Esophagus squamous epithelium (tissue), 5 donors: ENCODE measurements around the gene PDCD4. TPM values are rescaled to one million over a fixed set of nuclear protein-coding genes. Genes with fewer than 3 reads are reported as not detected.

Experiments
- DNase-seq: peaks from one replicate; lab custom pipeline; 2025; lab: John Stamatoyannopoulos, UW
- H3K27ac ChIP-seq, 4 donors: fragments of 200-600 bp; sonication (generic); one replicate each; pipeline ENCODE4 v1.5.1; 2016 to 2019; ENCODE audit warnings: mild to moderate bottlenecking in 1 of 4
- H3K27me3 ChIP-seq, 4 donors: fragments of 200-600 bp; sonication (generic); 1 replicate in 3 of 4; 2 replicates in 1 of 4; pipeline versions ENCODE4 v1.5.1 to v1.6.0; 2017 to 2021; ENCODE audit warnings: antibody characterized with exemption in 1 of 4
- H3K36me3 ChIP-seq, 3 donors: fragments of 200-600 bp; sonication (generic); one replicate each; pipeline ENCODE4 v1.5.1; 2016 to 2019
- H3K4me1 ChIP-seq, 3 donors: fragments of 200-600 bp; sonication (generic); one replicate each; pipeline ENCODE4 v1.5.1; 2017 to 2019
- H3K4me3 ChIP-seq, 4 donors: fragments of 200-600 bp; sonication (generic); 1 replicate in 3 of 4; 2 replicates in 1 of 4; pipeline ENCODE4 v1.5.1; 2016 to 2019; ENCODE audit warnings: mild to moderate bottlenecking in 2 of 4, moderate library complexity in 1 of 4
- H3K9me3 ChIP-seq, 3 donors: fragments of 200-600 bp; sonication (generic); one replicate each; pipeline ENCODE4 v1.5.1; 2016 to 2019
- CTCF ChIP-seq, 6 experiments: fragments of 450-650 bp in 4 of 6; fragments of 200-600 bp in 2 of 6; sonication (generic) in 2 of 6; IDR thresholded peaks; one replicate each; pipeline ENCODE4 v1.5.1; 2016 to 2019; ENCODE audit warnings: antibody characterized with exemption in 6 of 6, mild to moderate bottlenecking in 4 of 6, moderate library complexity in 4 of 6
- POLR2A ChIP-seq, 4 donors: fragments of 450-650 bp; IDR thresholded peaks; one replicate each; pipeline ENCODE4 v1.6.1; 2017; ENCODE audit warnings: antibody characterized with exemption in 4 of 4, mild to moderate bottlenecking in 4 of 4, moderate library complexity in 3 of 4
- WGBS, 2 donors: methylation state at CpG; one replicate each; pipeline ENCODE4 v1.1.5; 2018; 5-methylcytosine and 5-hydroxymethylcytosine counted together
- intact Hi-C: fragments of 100-400 bp; cut with DNase I; formaldehyde crosslinking; loops from one replicate; pipeline ENCODE4 v1.15.0; 2022
- total RNA-seq, 4 donors: library from RNA; depleted of rRNA; stranded (reverse); fragments of >200 nt; gene quantifications; one replicate each; pipeline ENCODE4 v1.1.0, GENCODE V29; 2016
- donor health status: DM: yes; HTN: yes; CAD: no.

PDCD4 gene
- total RNA-seq, 4 donors from 2014 or later = 68.3 to 299 (median 171) TPM

- peak overlapping the region; percentile 72 to 91 (median 82) for H3K27ac ChIP-seq
- TF ChIP-seq CTCF (IDR thresholded peaks at IDR 0.05) (no peak), POLR2A (IDR thresholded peaks at IDR 0.05) (no peak)
- peaks cover 42 to 95% (median 47%) of the 10 kb centered on the region in 3 donors for H3K4me1 ChIP-seq
- 55 to 59% methylated on average over 3 of the region's 3 CpGs for WGBS, 2 donors
- H3K27me3 ChIP-seq = no peaks in the 10 kb centered on the region
- intact Hi-C loops = no loop called here
- H3K9me3 ChIP-seq = no peaks in the 10 kb centered on the region
- no peaks in the 10 kb centered on the region for H3K36me3 ChIP-seq
- no peak for DNase-seq
- peak overlapping the region; percentile 0 to 41 (median 38) for H3K4me3 ChIP-seq
These were observed 35.0 kb upstream of the PDCD4 start for GRCh38 chr10:110836706-110837105.

GRCh38 chr10:110837418-110838171 is 34.1 kb upstream of the PDCD4 start:
- Histone ChIP-seq H3K9me3 (no peaks in the 10 kb centered on the region), H3K27ac (peak overlapping the region; percentile 72 to 91 (median 82)), H3K4me3 (peak overlapping the region; percentile 0 to 41 (median 38)), H3K27me3 (no peaks in the 10 kb centered on the region), H3K4me1 (peaks cover 42 to 100% (median 50%) of the 10 kb centered on the region in 3 donors), H3K36me3 (no peaks in the 10 kb centered on the region)
- intact Hi-C loops = no loop called here
- DNase-seq = no peak
- WGBS, 2 donors = 71 to 72% methylated on average over 2 of the region's 2 CpGs
- no peak for TF ChIP-seq POLR2A (IDR thresholded peaks at IDR 0.05)
- no peak for TF ChIP-seq CTCF (IDR thresholded peaks at IDR 0.05)

- Histone ChIP-seq H3K4me3 (no peak overlapping the region), H3K36me3 (no peaks in the 10 kb centered on the region), H3K9me3 (no peaks in the 10 kb centered on the region), H3K4me1 (peaks cover 36 to 100% (median 39%) of the 10 kb centered on the region in 3 donors), H3K27me3 (no peaks in the 10 kb centered on the region), H3K27ac (peak overlapping the region; percentile 11 to 91 (median 66))
- 24 to 36% methylated on average over 2 to 4 of the region's 5 CpGs for WGBS, 2 donors
- DNase-seq = no peak
- intact Hi-C loops = no loop called here
- TF ChIP-seq POLR2A (IDR thresholded peaks at IDR 0.05) = no peak
- TF ChIP-seq CTCF (IDR thresholded peaks at IDR 0.05) = no peak
These were observed 31.4 kb upstream of the PDCD4 start for GRCh38 chr10:110840225-110840922.

GRCh38 chr10:110840923-110841428 is 30.8 kb upstream of the PDCD4 start:
- TF ChIP-seq POLR2A (IDR thresholded peaks at IDR 0.05) = no peak
- no peak for TF ChIP-seq CTCF (IDR thresholded peaks at IDR 0.05)
- Histone ChIP-seq H3K9me3 (no peaks in the 10 kb centered on the region), H3K36me3 (no peaks in the 10 kb centered on the region), H3K4me3 (no peak overlapping the region), H3K27ac (peak overlapping the region; percentile 11 to 91 (median 66)), H3K27me3 (no peaks in the 10 kb centered on the region), H3K4me1 (peaks cover 32 to 100% (median 36%) of the 10 kb centered on the region in 3 donors)
- DNase-seq = no peak
- intact Hi-C loops = no loop called here
- 67 to 69% methylated on average over 3 of the region's 3 CpGs for WGBS, 2 donors
